ENCODE data around the gene DDX1.

DNA sequence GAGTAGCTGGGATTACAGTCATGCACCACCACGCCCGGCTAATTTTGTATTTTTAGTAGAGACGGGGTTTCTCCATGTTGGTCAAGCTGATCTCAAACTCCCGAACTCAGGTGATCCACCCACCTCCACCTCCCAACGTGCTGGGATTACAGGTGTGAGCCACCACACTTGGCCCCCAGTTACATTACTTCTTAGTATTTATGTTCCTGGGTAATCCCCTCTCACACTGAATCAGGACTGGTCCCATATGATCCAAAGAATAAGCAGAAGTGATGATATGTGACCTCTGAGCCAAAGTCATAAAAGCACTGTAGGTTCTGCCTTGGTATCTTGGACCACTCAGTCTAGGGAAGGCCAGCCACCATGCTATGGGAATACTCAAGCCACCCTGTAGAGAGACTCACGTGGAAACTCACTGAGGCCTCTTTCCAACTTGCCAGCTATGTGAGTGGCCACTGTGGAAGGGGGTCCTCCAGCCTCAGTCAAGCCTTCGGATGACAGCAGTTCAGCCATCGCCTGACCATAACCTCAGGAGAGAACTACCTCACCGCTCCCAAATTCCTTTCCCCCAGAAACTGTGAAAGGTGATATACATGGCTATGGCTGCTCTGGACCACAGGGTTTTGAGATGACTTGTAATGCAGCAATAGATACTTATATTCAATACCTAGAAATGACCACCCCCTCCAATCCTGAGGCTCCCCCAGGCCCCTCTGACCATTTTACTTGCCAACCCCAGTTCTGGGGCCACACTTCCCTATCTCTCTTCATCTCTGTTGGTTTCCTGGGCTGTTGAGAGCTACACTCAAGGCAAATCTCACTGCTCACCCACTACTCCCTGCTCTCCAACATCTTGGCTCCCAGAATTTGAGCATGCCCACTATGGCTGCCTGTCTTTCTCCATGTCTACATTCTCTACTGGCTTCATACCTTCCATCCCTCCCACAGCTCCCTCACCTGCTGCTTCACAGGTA, 80.5 kb downstream of the DDX1 start:
- TF ChIP-seq GATA3 (IDR thresholded peaks at IDR 0.05; ENCODE audit: low read depth, low read length) (no peak), GATA2 (IDR thresholded peaks at IDR 0.05; ENCODE audit: low read depth, low read length) (no peak)

All from SH-SY5Y (cell line).